ENCODE results near the gene GPC6.

DNA sequence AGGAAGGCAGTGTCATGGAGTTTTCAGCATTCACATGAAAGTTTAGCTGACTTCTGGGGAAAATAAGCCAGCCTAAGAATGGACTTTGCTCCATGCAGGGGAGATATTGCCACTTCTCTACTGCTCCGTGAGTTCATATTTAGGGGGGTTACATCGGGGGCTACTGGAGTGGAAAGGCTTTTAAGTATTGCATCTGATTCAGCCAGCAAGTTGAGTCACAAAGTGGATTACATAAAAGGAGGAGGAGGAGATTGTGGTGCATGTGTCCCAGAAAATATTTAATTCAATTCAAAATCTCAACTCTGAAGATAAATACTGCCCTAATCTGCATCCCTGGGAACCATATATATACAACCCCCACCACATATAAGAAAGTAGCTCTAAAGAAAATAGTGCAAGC is 635.7 kb downstream of the GPC6 start:
- no peak for TF ChIP-seq CTCF (conservative IDR thresholded peaks at IDR 0.05)
- no peak for TF ChIP-seq EZH2 (IDR thresholded peaks at IDR 0.05; ENCODE audit: low read depth)
